ENCODE measurements around the gene BICDL2. TPM values are rescaled to one million over a fixed set of nuclear protein-coding genes. Genes with fewer than 3 reads are reported as not detected.

BICDL2 gene
- total RNA-seq, 1 donor from 2014 or later = 0.23 TPM

DNA sequence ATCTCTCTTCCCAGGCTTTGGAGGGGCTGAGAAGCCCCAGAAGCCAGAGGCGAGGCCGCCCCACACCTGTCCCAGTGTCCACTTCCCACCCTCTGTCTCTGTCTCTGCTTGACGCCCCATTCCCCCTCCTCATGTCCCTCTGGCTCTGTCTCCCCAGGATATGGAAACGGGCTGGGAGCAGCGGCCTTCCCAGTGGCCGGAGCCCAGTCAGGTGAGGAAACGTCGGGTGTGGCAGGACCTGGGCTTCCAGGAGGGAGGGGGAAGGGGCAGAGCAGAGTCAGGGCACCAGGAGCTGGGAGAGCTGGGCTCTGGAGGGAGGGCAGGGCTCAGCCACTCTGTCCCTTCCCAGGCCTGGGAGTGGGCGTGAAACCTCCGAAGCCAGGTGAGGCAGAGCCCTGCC, 45.9 kb downstream of the BICDL2 start:
- intact Hi-C loops (cut with micrococcal nuclease) = no loop called here

- intact Hi-C loops (cut with micrococcal nuclease) = no loop called here
Measured at GRCh38 chr16:2988590-2989099, 48.1 kb downstream of the BICDL2 start.

DNA sequence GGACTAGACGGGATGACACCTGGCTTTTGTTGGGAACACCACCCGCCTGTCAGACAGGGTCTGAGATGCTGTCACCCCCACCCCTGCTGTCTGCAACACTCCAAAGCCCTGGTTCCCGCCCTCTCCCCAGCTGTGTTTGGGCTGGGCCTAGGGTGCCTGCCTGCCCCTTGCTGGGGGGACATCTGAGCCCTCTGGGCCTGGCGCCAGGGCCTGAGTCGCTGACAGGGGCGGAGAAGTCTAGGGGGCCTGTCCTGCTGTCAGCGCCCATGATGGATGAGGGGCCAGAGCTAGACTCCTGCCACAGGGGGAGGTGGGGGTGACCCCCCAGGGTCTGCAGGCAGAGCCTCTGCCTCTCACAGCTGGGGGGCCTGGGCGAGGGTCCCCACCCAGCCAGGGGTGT, 48.9 kb downstream of the BICDL2 start:
- intact Hi-C loops (cut with micrococcal nuclease) = no loop called here

GRCh38 chr16:2987286-2987685, 49.5 kb downstream of the BICDL2 start:
- intact Hi-C loops (cut with micrococcal nuclease) = no loop called here

DNA sequence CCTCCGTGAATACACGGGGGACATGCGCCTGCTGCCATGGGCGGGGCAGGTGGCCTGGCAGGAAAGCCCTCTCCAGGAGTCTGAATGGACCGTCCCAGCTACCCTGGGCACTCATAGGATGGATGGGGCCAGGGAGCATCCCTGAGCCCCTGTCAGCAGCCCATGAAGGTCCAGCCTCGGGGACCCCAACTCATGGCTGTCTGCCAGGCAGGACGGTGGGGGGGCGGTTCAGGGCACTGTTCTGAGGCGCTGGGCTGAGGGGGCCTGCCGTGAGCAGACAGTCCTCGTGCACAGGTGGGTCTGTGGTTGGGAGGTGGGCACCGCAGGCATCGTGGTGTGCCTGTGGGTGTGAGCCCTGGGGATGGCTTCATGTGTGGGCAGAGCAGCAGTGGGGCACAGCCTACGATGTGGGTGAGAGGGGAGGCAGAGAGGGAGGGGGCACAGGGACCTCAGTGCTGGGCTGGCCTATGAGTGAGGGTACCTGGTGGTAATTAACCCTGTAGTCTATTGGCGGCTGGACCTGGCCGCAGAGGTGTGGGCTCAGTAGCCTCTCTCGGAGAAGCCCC, 50.0 kb downstream of the BICDL2 start:
- intact Hi-C loops (cut with micrococcal nuclease) = no loop called here

- intact Hi-C loops (cut with micrococcal nuclease) = no loop called here
Measured at GRCh38 chr16:2985893-2986355, 50.8 kb downstream of the BICDL2 start.

DNA sequence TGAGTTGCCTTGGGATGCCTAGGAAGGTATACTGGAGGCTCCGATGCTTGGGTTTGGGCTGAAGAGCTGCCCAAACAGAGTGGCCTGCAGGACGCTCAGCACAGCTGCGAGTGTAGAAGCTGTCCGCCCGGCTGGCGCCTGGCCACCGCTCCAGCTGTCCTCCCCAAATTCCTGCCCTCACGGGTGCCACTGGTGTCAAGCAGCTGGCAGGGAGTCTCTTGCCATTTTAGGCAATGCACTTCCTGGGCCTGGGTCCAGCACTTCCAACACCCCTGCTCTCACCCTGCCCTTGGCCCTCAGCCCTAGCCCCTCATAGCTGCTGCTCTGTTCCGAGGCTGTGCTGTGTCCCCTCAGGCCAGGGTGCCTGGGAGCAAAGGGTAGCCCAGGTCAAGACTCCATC, 51.3 kb downstream of the BICDL2 start:
- intact Hi-C loops (cut with micrococcal nuclease) = no loop called here

DNA sequence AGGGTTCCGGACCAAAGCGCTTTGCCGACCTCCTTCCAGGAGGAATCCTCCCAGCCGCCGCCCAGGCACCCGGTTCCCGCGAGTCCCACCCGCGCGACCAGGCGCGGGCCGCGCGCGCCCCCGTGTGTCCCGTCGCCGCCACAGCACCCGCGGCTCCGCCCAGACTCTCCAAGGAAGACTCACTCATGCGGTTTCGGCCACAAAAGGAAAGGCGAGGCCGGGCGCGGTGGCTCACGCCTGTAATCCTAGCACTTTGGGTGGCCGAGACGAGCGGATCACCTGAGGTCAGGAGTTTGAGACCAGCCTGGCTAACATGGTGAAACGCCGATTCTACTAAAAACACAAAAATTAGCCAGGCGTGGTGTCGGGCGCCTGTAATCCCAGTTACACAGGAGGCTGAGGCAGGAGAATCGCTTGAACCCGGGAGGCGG, 53.0 kb downstream of the BICDL2 start:
- intact Hi-C loops (cut with micrococcal nuclease) = loop anchor here (5.0 kb wide), 1 partner anchor 76 kb away; no protein-coding TSS in a partner anchor

- intact Hi-C loops (cut with micrococcal nuclease) = loop anchor here (5.0 kb wide), 1 partner anchor 75 kb away; no protein-coding TSS in a partner anchor
Measured at GRCh38 chr16:2982402-2982801, 54.3 kb downstream of the BICDL2 start.

GRCh38 chr16:2981899-2982250, 54.9 kb downstream of the BICDL2 start:
- intact Hi-C loops (cut with micrococcal nuclease) = loop anchor here (5.0 kb wide), 1 partner anchor 75 kb away; no protein-coding TSS in a partner anchor

DNA sequence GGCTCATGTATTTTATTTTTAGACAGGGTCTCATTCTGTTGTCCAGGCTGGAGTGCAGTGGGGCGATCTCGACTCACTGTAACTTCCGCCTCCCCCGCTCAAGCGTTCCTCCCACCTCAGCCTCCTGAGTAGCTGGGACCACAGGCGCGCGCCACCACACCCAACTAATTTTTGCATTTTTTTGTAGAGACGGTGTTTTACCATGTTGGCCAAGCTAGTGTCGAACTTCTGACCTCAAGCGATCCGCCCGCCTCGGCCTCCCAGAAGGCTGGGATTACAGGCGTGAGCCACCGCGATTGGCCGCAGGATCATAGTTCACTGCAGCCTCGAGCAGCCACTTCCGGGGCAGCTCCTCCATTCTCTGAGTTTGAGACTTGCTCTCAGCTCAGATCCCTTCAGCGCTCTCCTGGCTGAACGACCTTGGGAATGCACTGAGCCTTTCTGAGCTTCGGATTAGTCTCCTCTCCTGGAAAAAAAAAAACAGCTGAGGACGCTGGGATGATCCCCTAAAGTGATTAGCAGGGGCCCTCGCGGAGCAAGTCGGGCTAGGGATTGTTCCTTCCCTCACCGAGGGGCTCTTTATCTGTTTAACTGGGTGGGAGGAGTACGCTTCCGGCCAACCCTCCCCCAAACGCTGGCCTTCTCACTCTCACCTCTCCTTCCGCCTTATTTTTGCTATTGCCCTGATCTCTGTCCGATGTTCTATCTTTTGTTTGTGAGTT, 55.4 kb downstream of the BICDL2 start:
- intact Hi-C loops (cut with micrococcal nuclease) = loop anchor here (5.0 kb wide), 1 partner anchor 74 kb away; no protein-coding TSS in a partner anchor

- intact Hi-C loops (cut with micrococcal nuclease) = loop anchor here (1.0 to 5.0 kb wide), 2 partner anchors 10 to 73 kb away; no protein-coding TSS in a partner anchor
Measured at GRCh38 chr16:2980227-2981176, 56.2 kb downstream of the BICDL2 start, which contains the start of gene PKMYT1. PKMYT1 (minus strand) TSS chr16:2980446; CDS start chr16:2979657, 789 bp downstream.

DNA sequence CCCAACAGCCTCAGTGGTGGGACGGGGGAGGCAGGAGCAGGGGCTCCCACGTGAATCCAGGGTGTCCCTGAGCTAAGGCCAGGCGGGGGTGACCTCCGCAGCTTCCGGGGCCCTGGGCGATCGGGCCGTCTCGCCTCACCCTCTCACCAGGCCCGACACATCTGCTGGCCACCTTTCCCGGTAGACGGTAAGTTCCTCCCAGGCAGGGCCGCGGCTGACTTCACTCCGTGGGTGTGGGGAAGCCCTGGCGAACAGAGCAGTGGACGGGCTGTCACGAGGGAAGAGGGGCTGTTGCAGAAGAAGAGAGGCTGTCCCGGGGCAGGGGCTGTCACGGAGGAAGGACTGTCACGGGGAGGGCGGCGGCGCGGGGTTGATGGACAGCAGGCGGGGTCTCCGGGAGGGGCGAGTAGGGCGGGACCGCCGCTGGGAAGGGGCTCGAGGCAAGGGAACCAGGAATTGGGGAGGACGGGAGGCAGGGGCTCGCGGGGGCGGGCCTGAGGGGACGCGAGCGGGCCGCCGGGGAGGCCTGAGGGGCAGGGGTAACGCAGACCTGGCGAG, 57.0 kb downstream of the BICDL2 start:
- intact Hi-C loops (cut with micrococcal nuclease) = loop anchor here (1.0 to 5.0 kb wide), 2 partner anchors 9 to 72 kb away; no protein-coding TSS in a partner anchor

Other genes with a start within 250 kb of the BICDL2 start
- gene PRSS33, start 249.4 kb downstream of the BICDL2 start, total RNA-seq = not detected in 2 replicates
- gene PRSS41, start 238.5 kb downstream of the BICDL2 start, total RNA-seq = not detected in 2 replicates
- 5.7 and 6.6 TPM in 2 replicates for gene PRSS21, start 219.7 kb downstream of the BICDL2 start, total RNA-seq
- gene ZG16B, start 206.6 kb downstream of the BICDL2 start, total RNA-seq = 6.5 and 8.0 TPM in 2 replicates
- not detected in 2 replicates for gene PRSS22, start 178.8 kb downstream of the BICDL2 start, total RNA-seq
- gene FLYWCH2, start 153.7 kb downstream of the BICDL2 start, total RNA-seq = 20.0 and 23.6 TPM in 2 replicates
- 61.6 and 67.3 TPM in 2 replicates for gene FLYWCH1, start 125.0 kb downstream of the BICDL2 start, total RNA-seq
- not detected in 2 replicates for gene KREMEN2, start 72.7 kb downstream of the BICDL2 start, total RNA-seq
- gene PAQR4, start 67.6 kb downstream of the BICDL2 start, total RNA-seq = 43.0 and 49.9 TPM in 2 replicates
- gene PKMYT1, start 56.5 kb downstream of the BICDL2 start, total RNA-seq = 124 and 125 TPM in 2 replicates
- 0.43 and 0.77 TPM in 2 replicates for gene CLDN9, start 24.0 kb downstream of the BICDL2 start, total RNA-seq
- not detected in 2 replicates for gene CLDN6, start 18.8 kb downstream of the BICDL2 start, total RNA-seq
- 4.8 and 5.7 TPM in 2 replicates for gene TNFRSF12A, start 16.6 kb downstream of the BICDL2 start, total RNA-seq
- gene HCFC1R1, start 13.0 kb downstream of the BICDL2 start, total RNA-seq = 29.2 and 31.2 TPM in 2 replicates
- 64.3 and 65.9 TPM in 2 replicates for gene THOC6, start 12.9 kb downstream of the BICDL2 start, total RNA-seq
- 71.1 and 75.1 TPM in 2 replicates for gene MMP25, start 9.6 kb upstream of the BICDL2 start, total RNA-seq
- 3,664 and 3,681 TPM in 2 replicates for gene IL32, start 28.7 kb upstream of the BICDL2 start, total RNA-seq
- gene ZSCAN10, start 62.4 kb upstream of the BICDL2 start, total RNA-seq = 0.11 and 0.30 TPM in 2 replicates
- gene ZNF205, start 75.6 kb upstream of the BICDL2 start, total RNA-seq = 0.23 TPM in 1 of 2 replicates, not detected in the other
- gene ZNF213, start 98.1 kb upstream of the BICDL2 start, total RNA-seq = 10.8 and 11.0 TPM in 2 replicates
- gene OR1F1, start 151.3 kb upstream of the BICDL2 start, total RNA-seq = not detected in 2 replicates
- gene ZNF200, start 198.2 kb upstream of the BICDL2 start, total RNA-seq = 14.4 and 16.5 TPM in 2 replicates
- gene MEFV, start 219.7 kb upstream of the BICDL2 start, total RNA-seq = 0.09 and 0.25 TPM in 2 replicates
- gene ZNF263, start 246.5 kb upstream of the BICDL2 start, total RNA-seq = 26.0 and 27.4 TPM in 2 replicates

Measured in T-helper 2 cell treated with Interferon-gamma antibody and Interleukin-4, amounts not matched to agents 100 ng/mL and 5 ng/mL, for 36 hours (primary cell).